Body of pancreas (tissue), 4 donors: Measurements from ENCODE around the gene TCP11. TPM values are rescaled to one million over a fixed set of nuclear protein-coding genes. Genes with fewer than 3 reads are reported as not detected.

Experiments
- ATAC-seq: fragments of 150-250 bp; one replicate; pipeline ENCODE4 v1.9.1; 2016
- DNase-seq, 4 donors: peaks; one replicate each; pipeline ENCODE4 v3.0.0-alpha.2; 2019
- H3K27ac ChIP-seq, 4 donors: fragments of 200-600 bp; sonication (generic); 1 replicate in 3 of 4; 2 replicates in 1 of 4; pipeline versions ENCODE4 v1.5.1 to v1.6.1; 2016 to 2019; ENCODE audit warnings: mild to moderate bottlenecking in 1 of 4, mixed read lengths in 1 of 4, moderate library complexity in 1 of 4
- H3K27me3 ChIP-seq, 2 donors: fragments of 200-600 bp; sonication (generic); one replicate each; pipeline ENCODE4 v1.6.0; 2016; ENCODE audit warnings: mild to moderate bottlenecking in 1 of 2
- H3K36me3 ChIP-seq, 2 donors: fragments of 200-600 bp; sonication (generic); replicated peaks in 1 of 2; 2 replicates each; pipeline ENCODE4 v1.5.1; 2016; ENCODE audit warnings: low read depth in 2 of 2; ENCODE audit not compliant: insufficient read depth in 1 of 2
- H3K4me1 ChIP-seq: fragments of 200-600 bp; sonication (generic); one replicate; pipeline ENCODE4 v1.6.0; 2016
- H3K4me3 ChIP-seq, 2 donors: fragments of 200-600 bp; sonication (generic); 1 replicate in 1 of 2; 2 replicates in 1 of 2; pipeline ENCODE4 v1.5.1; 2016 to 2019
- H3K9me3 ChIP-seq, 3 donors: fragments of 200-600 bp; sonication (generic); 1 replicate in 2 of 3; 2 replicates in 1 of 3; pipeline ENCODE4 v1.5.1; 2016
- CTCF ChIP-seq, 7 experiments: fragments of 450-650 bp in 4 of 7; fragments of 200-600 bp in 3 of 7; sonication (generic) in 3 of 7; IDR thresholded peaks; one replicate each; pipeline ENCODE4 v1.5.1; 2016 to 2019; ENCODE audit warnings: antibody characterized with exemption in 7 of 7
- POLR2A ChIP-seq, 3 donors: fragments of 450-650 bp; IDR thresholded peaks; one replicate each; pipeline ENCODE4 v1.6.1; 2016; ENCODE audit warnings: antibody characterized with exemption in 3 of 3, mild to moderate bottlenecking in 2 of 3
- WGBS, 2 donors: methylation state at CpG; one replicate each; pipeline ENCODE4 v1.1.5; 2017; 5-methylcytosine and 5-hydroxymethylcytosine counted together
- intact Hi-C: fragments of 100-400 bp; cut with DNase I; formaldehyde crosslinking; loops from one replicate; pipeline ENCODE4 v1.15.1; 2023
- total RNA-seq, 2 donors: library from RNA; depleted of rRNA; stranded (reverse); fragments of >200 nt; gene quantifications; one replicate each; pipeline ENCODE4 v1.1.0, GENCODE V29; 2016

Gene TCP11
- total RNA-seq, 2 donors from 2014 or later = not detected

DNA sequence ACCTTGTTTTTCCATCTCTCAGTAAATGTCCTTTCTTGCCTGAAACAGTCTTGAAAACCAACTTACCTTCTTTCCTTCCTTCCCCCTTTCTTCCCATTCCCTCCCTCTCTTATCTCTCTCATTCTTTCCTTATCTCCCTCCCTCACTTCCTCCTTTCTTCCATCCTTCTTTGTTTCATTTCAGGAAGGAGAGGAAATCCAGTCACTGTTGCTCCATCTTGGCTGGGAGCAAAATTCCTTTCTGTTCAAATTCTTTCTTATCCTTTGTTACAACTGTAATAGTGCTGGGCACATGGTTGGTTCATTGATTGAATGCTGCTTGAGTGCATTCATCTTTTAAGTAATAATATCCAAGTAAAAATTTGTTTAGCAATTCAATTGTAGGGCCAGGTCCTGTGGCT lies 17.4 kb upstream of the TCP11 start:
- no peak overlapping the region for H3K4me3 ChIP-seq

GRCh38 chr6:35154947-35155346 lies 13.8 kb upstream of the TCP11 start:
- no peaks in the 10 kb centered on the region for H3K4me1 ChIP-seq
- no peak overlapping the region for H3K4me3 ChIP-seq
- no peaks in the 10 kb centered on the region for H3K27me3 ChIP-seq
- intact Hi-C loops = no loop called here
- WGBS, 2 donors = 92 to 98% methylated on average over 1 of the region's 1 CpG
- no peaks in the 10 kb centered on the region for H3K36me3 ChIP-seq
- no peak for DNase-seq
- TF ChIP-seq CTCF (IDR thresholded peaks at IDR 0.05) = no peak
- no peak for TF ChIP-seq POLR2A (IDR thresholded peaks at IDR 0.05)
- H3K9me3 ChIP-seq = no peaks in the 10 kb centered on the region
- H3K27ac ChIP-seq = no peak overlapping the region
- no peak for ATAC-seq

More for the DNA sequence above, 17.4 kb upstream of the TCP11 start:
- Histone ChIP-seq H3K4me1 (peaks cover 8% of the 10 kb centered on the region), H3K27me3 (no peaks in the 10 kb centered on the region), H3K36me3 (no peaks in the 10 kb centered on the region), H3K9me3 (no peaks in the 10 kb centered on the region), H3K27ac (no peak overlapping the region)
- no peak for ATAC-seq
- intact Hi-C loops = no loop called here
- TF ChIP-seq POLR2A (IDR thresholded peaks at IDR 0.05) (no peak), CTCF (IDR thresholded peaks at IDR 0.05) (no peak)
- DNase-seq = no peak

DNA sequence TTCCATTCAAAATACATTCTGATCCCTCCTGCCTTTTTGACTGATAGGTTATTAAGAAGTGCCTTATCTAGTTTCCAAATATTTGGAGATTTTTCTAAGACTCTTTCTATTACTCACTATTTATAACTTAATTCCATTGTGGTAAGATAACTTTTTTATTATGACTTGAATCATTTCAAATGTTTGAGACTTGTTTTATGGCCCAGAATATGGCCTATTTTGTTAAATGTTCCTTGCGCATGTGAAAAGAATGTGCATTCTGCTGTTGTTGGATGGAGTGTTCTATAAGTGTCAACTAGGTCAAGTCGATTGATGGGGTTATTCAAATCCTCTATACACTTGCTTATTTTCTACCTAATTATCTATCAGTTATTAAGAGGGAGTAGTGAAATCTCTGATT lies 13.1 kb upstream of the TCP11 start:
- Histone ChIP-seq H3K27ac (no peak overlapping the region), H3K4me1 (no peaks in the 10 kb centered on the region), H3K27me3 (no peaks in the 10 kb centered on the region), H3K36me3 (no peaks in the 10 kb centered on the region), H3K4me3 (no peak overlapping the region), H3K9me3 (no peaks in the 10 kb centered on the region)
- no peak for ATAC-seq
- intact Hi-C loops = no loop called here
- WGBS, 2 donors = 90% methylated on average over 2 of the region's 2 CpGs
- DNase-seq = no peak
- TF ChIP-seq POLR2A (IDR thresholded peaks at IDR 0.05) = no peak
- no peak for TF ChIP-seq CTCF (IDR thresholded peaks at IDR 0.05)

- H3K27me3 ChIP-seq = no peaks in the 10 kb centered on the region
- no peaks in the 10 kb centered on the region for H3K36me3 ChIP-seq
- H3K4me1 ChIP-seq = no peaks in the 10 kb centered on the region
- H3K27ac ChIP-seq = no peak overlapping the region
- ATAC-seq (no peak), DNase-seq (no peak)
- intact Hi-C loops = no loop called here
- no peak overlapping the region for H3K4me3 ChIP-seq
- H3K9me3 ChIP-seq = no peaks in the 10 kb centered on the region
- TF ChIP-seq CTCF (IDR thresholded peaks at IDR 0.05) (no peak), POLR2A (IDR thresholded peaks at IDR 0.05) (no peak)
- WGBS, 2 donors = 50 to 59% methylated on average over 4 of the region's 4 CpGs
These were observed 11.0 kb upstream of the TCP11 start for GRCh38 chr6:35152067-35152707.

GRCh38 chr6:35151466-35151865 lies 10.3 kb upstream of the TCP11 start:
- Histone ChIP-seq H3K27me3 (no peaks in the 10 kb centered on the region), H3K4me1 (no peaks in the 10 kb centered on the region), H3K4me3 (no peak overlapping the region), H3K9me3 (no peaks in the 10 kb centered on the region), H3K36me3 (no peaks in the 10 kb centered on the region), H3K27ac (no peak overlapping the region)
- DNase-seq = no peak
- no peak for TF ChIP-seq CTCF (IDR thresholded peaks at IDR 0.05)
- no peak for TF ChIP-seq POLR2A (IDR thresholded peaks at IDR 0.05)
- ATAC-seq = no peak
- 74 to 82% methylated on average over 2 of the region's 2 CpGs for WGBS, 2 donors
- intact Hi-C loops = no loop called here
